CD14-positive monocyte (primary cell): Measurements from ENCODE around the gene KLC3. TPM values are rescaled to one million over a fixed set of nuclear protein-coding genes. Genes with fewer than 3 reads are reported as not detected.
"Not testable (repeated sequence)": the region's sequence is repeated elsewhere in the genome, so short reads cannot be mapped to it uniquely, and the experiment has no call there.

Source experiments
- DNase-seq, 3 donors: peaks; one replicate each; pipeline ENCODE4 v3.0.0-alpha.2; 2011 to 2022
- H2AFZ ChIP-seq: 2 replicates; pipeline ENCODE4 v1.6.0; 2012; ENCODE audit warnings: mild to moderate bottlenecking, low read depth, low read length, inconsistent platforms; ENCODE audit not compliant: insufficient read depth, poor library complexity, severe bottlenecking
- H3K27ac ChIP-seq, 2 donors: 1 replicate in 1 of 2; 2 replicates in 1 of 2; pipeline ENCODE4 v1.5.1; 2012 to 2013; ENCODE audit warnings: low read length in 2 of 2, control low read depth in 1 of 2, inconsistent platforms in 1 of 2, low read depth in 1 of 2, mild to moderate bottlenecking in 1 of 2
- H3K27me3 ChIP-seq, 2 donors: one replicate each; pipeline versions ENCODE4 v1.6.0 to v1.6.1; 2011 to 2013; ENCODE audit warnings: low read length in 2 of 2; ENCODE audit not compliant: control insufficient read depth in 2 of 2, insufficient read depth in 2 of 2
- H3K36me3 ChIP-seq, 2 donors: replicated peaks in 1 of 2; 1 replicate in 1 of 2; 2 replicates in 1 of 2; pipeline versions ENCODE4 v1.5.1 to v1.6.1; 2012 to 2013; ENCODE audit warnings: low read length in 2 of 2, control low read depth in 1 of 2, inconsistent platforms in 1 of 2, mild to moderate bottlenecking in 1 of 2; ENCODE audit not compliant: insufficient read depth in 2 of 2, control insufficient read depth in 1 of 2
- H3K4me1 ChIP-seq, 2 donors: 1 replicate in 1 of 2; 2 replicates in 1 of 2; pipeline versions ENCODE4 v1.5.1 to v1.6.1; 2012 to 2013; ENCODE audit warnings: low read length in 2 of 2, control low read depth in 1 of 2, inconsistent platforms in 1 of 2, mild to moderate bottlenecking in 1 of 2, moderate library complexity in 1 of 2; ENCODE audit not compliant: insufficient read depth in 2 of 2, control insufficient read depth in 1 of 2
- H3K4me2 ChIP-seq: replicated peaks from 2 replicates; pipeline ENCODE3; 2012; ENCODE audit warnings: low read length, moderate library complexity, mild to moderate bottlenecking; ENCODE audit not compliant: poor library complexity, severe bottlenecking; ENCODE audit errors: extremely low read depth
- H3K4me3 ChIP-seq, 3 experiments: fragments of 200-600 bp in 1 of 3; sonication (generic) in 1 of 3; replicated peaks in 1 of 3; 1 replicate in 2 of 3; 2 replicates in 1 of 3; pipeline ENCODE4 v1.5.1; 2011 to 2013; ENCODE audit warnings: low read length in 3 of 3, mild to moderate bottlenecking in 3 of 3, control low read depth in 2 of 3, low read depth in 2 of 3, inconsistent platforms in 1 of 3, moderate library complexity in 1 of 3
- H3K79me2 ChIP-seq: 2 replicates; pipeline ENCODE4 v1.6.0; 2012; ENCODE audit warnings: mild to moderate bottlenecking, control low read depth, inconsistent platforms, low read length, moderate library complexity; ENCODE audit not compliant: insufficient read depth
- H3K9ac ChIP-seq: 2 replicates; pipeline ENCODE4 v1.6.0; 2017; ENCODE audit warnings: low read length, mild to moderate bottlenecking; ENCODE audit not compliant: insufficient read depth, poor library complexity, severe bottlenecking
- H3K9me3 ChIP-seq, 2 donors: replicated peaks in 1 of 2; 1 replicate in 1 of 2; 2 replicates in 1 of 2; pipeline versions ENCODE4 v1.5.1 to v1.6.1; 2012 to 2013; ENCODE audit warnings: low read length in 2 of 2, control low read depth in 1 of 2; ENCODE audit not compliant: control insufficient read depth in 1 of 2, insufficient read depth in 1 of 2
- H4K20me1 ChIP-seq: 2 replicates; pipeline ENCODE4 v1.6.0; 2012; ENCODE audit warnings: mild to moderate bottlenecking, low read length, control low read depth, moderate library complexity; ENCODE audit not compliant: insufficient read depth
- H3K27ac Mint-ChIP-seq, 7 donors: one replicate each; pipeline ENCODE4 v1.8.0; 2020; ENCODE audit warnings: mild to moderate bottlenecking in 7 of 7, mixed read lengths in 7 of 7, moderate library complexity in 6 of 7, inconsistent platforms in 2 of 7
- H3K27me3 Mint-ChIP-seq, 3 donors: one replicate each; pipeline ENCODE4 v1.8.0; 2021 to 2022; ENCODE audit warnings: low read depth in 3 of 3, mild to moderate bottlenecking in 3 of 3, mixed read lengths in 3 of 3, moderate library complexity in 3 of 3, inconsistent platforms in 1 of 3
- H3K36me3 Mint-ChIP-seq, 2 donors: one replicate each; pipeline ENCODE4 v1.8.0; 2020; ENCODE audit warnings: mixed read lengths in 2 of 2, inconsistent platforms in 1 of 2, mild to moderate bottlenecking in 1 of 2
- H3K4me1 Mint-ChIP-seq: one replicate; pipeline ENCODE4 v1.8.0; 2020; ENCODE audit warnings: mild to moderate bottlenecking, mixed read lengths
- H3K4me3 Mint-ChIP-seq, 2 donors: one replicate each; pipeline ENCODE4 v1.8.0; 2020; ENCODE audit warnings: mild to moderate bottlenecking in 2 of 2, mixed read lengths in 2 of 2, moderate library complexity in 1 of 2
- H3K9me3 Mint-ChIP-seq, 7 donors: one replicate each; pipeline ENCODE4 v1.8.0; 2020 to 2022; ENCODE audit warnings: mixed read lengths in 7 of 7, mild to moderate bottlenecking in 6 of 7, moderate library complexity in 6 of 7, inconsistent platforms in 2 of 7
- CTCF ChIP-seq: fragments of 200-600 bp; IDR thresholded peaks from one replicate; pipeline ENCODE4 v1.8.0; 2022; ENCODE audit warnings: antibody characterized with exemption, mild to moderate bottlenecking
- WGBS: methylation state at CpG from one replicate; pipeline ENCODE4 v1.1.5; 2013; ENCODE audit warnings: missing lambda C conversion rate; ENCODE audit not compliant: insufficient coverage; 5-methylcytosine and 5-hydroxymethylcytosine counted together
- intact Hi-C, 2 donors: fragments of 100-400 bp; cut with micrococcal nuclease; formaldehyde crosslinking; loops; one replicate each; pipeline versions ENCODE4 v1.15.0 to v1.15.1; 2023
- polyA plus RNA-seq, 3 donors: library from polyadenylated mRNA; depleted of rRNA in 1 of 3; unstranded in 2 of 3; stranded (reverse) in 1 of 3; fragments of 300-500 nt in 2 of 3; fragments of >200 nt in 1 of 3; fragmentation: Illumina TruSeq in 2 of 3; gene quantifications; 1 replicate in 2 of 3; 2 replicates in 1 of 3; pipeline ENCODE4 v1.2.3, GENCODE V29; 2012 to 2021

The KLC3 gene
- polyA plus RNA-seq, 3 donors, result not detected

GRCh38 chr19:45333609-45334303 lies 6.8 kb upstream of the KLC3 start:
- no peaks in the 10 kb centered on the region for H3K9me3 Mint-ChIP-seq
- no peak overlapping the region for H3K9ac ChIP-seq
- TF ChIP-seq CTCF, result no peak
- no peak overlapping the region for H2AFZ ChIP-seq
- H3K4me1 Mint-ChIP-seq, result peaks cover 4% of the 10 kb centered on the region
- no peak overlapping the region for H3K4me2 ChIP-seq
- no peak overlapping the region for H3K4me3 Mint-ChIP-seq
- no peak overlapping the region for H3K27ac Mint-ChIP-seq
- no peaks in the 10 kb centered on the region for H3K36me3 ChIP-seq
- no peaks in the 10 kb centered on the region for H3K79me2 ChIP-seq
- H4K20me1 ChIP-seq, result no peaks in the 10 kb centered on the region
- intact Hi-C loops, result no loop called here
- WGBS, result 58% methylated on average over 3 of the region's 10 CpGs
- peaks cover 7 to 16% (median 9%) of the 10 kb centered on the region in 3 donors for H3K27me3 Mint-ChIP-seq
- DNase-seq, result no peak
- peaks cover 4 to 5% of the 10 kb centered on the region in 2 donors for H3K4me1 ChIP-seq
- H3K9me3 ChIP-seq, result no peaks in the 10 kb centered on the region
- H3K27ac ChIP-seq, result no peak overlapping the region
- H3K36me3 Mint-ChIP-seq, result no peaks in the 10 kb centered on the region
- H3K4me3 ChIP-seq, result no peak overlapping the region
- H3K27me3 ChIP-seq, result no peaks in the 10 kb centered on the region

- H3K27me3 ChIP-seq, DNase-seq, H3K27ac Mint-ChIP-seq, H3K4me1 ChIP-seq, H3K4me3 ChIP-seq, H3K9ac ChIP-seq, H4K20me1 ChIP-seq, H3K4me3 Mint-ChIP-seq, intact Hi-C loops, H3K4me2 ChIP-seq, H3K36me3 Mint-ChIP-seq, H3K79me2 ChIP-seq, H2AFZ ChIP-seq, H3K36me3 ChIP-seq, H3K9me3 ChIP-seq, H3K9me3 Mint-ChIP-seq, H3K27ac ChIP-seq, H3K4me1 Mint-ChIP-seq: not testable (repeated sequence)
- 83% methylated on average over 1 of the region's 4 CpGs for WGBS
- peaks cover 9 to 17% (median 12%) of the 10 kb centered on the region in 3 donors for H3K27me3 Mint-ChIP-seq
These were observed 5.7 kb upstream of the KLC3 start for GRCh38 chr19:45334881-45335280.
